Esophagus squamous epithelium (tissue), 5 donors: ENCODE data around the gene HS6ST1. TPM values are rescaled to one million over a fixed set of nuclear protein-coding genes. Genes with fewer than 3 reads are reported as not detected.

Source experiments
- DNase-seq: peaks from one replicate; lab custom pipeline; 2025; lab: John Stamatoyannopoulos, UW
- H3K27ac ChIP-seq, 4 donors: fragments of 200-600 bp; sonication (generic); one replicate each; pipeline ENCODE4 v1.5.1; 2016 to 2019; ENCODE audit warnings: mild to moderate bottlenecking in 1 of 4
- H3K27me3 ChIP-seq, 4 donors: fragments of 200-600 bp; sonication (generic); 1 replicate in 3 of 4; 2 replicates in 1 of 4; pipeline versions ENCODE4 v1.5.1 to v1.6.0; 2017 to 2021; ENCODE audit warnings: antibody characterized with exemption in 1 of 4
- H3K36me3 ChIP-seq, 3 donors: fragments of 200-600 bp; sonication (generic); one replicate each; pipeline ENCODE4 v1.5.1; 2016 to 2019
- H3K4me1 ChIP-seq, 3 donors: fragments of 200-600 bp; sonication (generic); one replicate each; pipeline ENCODE4 v1.5.1; 2017 to 2019
- H3K4me3 ChIP-seq, 4 donors: fragments of 200-600 bp; sonication (generic); 1 replicate in 3 of 4; 2 replicates in 1 of 4; pipeline ENCODE4 v1.5.1; 2016 to 2019; ENCODE audit warnings: mild to moderate bottlenecking in 2 of 4, moderate library complexity in 1 of 4
- H3K9me3 ChIP-seq, 3 donors: fragments of 200-600 bp; sonication (generic); one replicate each; pipeline ENCODE4 v1.5.1; 2016 to 2019
- POLR2A ChIP-seq, 4 donors: fragments of 450-650 bp; IDR thresholded peaks; one replicate each; pipeline ENCODE4 v1.6.1; 2017; ENCODE audit warnings: antibody characterized with exemption in 4 of 4, mild to moderate bottlenecking in 4 of 4, moderate library complexity in 3 of 4
- WGBS, 2 donors: methylation state at CpG; one replicate each; pipeline ENCODE4 v1.1.5; 2018; 5-methylcytosine and 5-hydroxymethylcytosine counted together
- intact Hi-C: fragments of 100-400 bp; cut with DNase I; formaldehyde crosslinking; loops from one replicate; pipeline ENCODE4 v1.15.0; 2022
- total RNA-seq, 4 donors: library from RNA; depleted of rRNA; stranded (reverse); fragments of >200 nt; gene quantifications; one replicate each; pipeline ENCODE4 v1.1.0, GENCODE V29; 2016
- TF ChIP-seq, protein P1 (sequence below), 6 experiments: fragments of 450-650 bp in 4 of 6; fragments of 200-600 bp in 2 of 6; sonication (generic) in 2 of 6; IDR thresholded peaks; one replicate each; pipeline ENCODE4 v1.5.1; 2016 to 2019; ENCODE audit warnings: antibody characterized with exemption in 6 of 6, mild to moderate bottlenecking in 4 of 6, moderate library complexity in 4 of 6
- donor health status: DM: yes; HTN: yes; CAD: no.

The HS6ST1 gene
- total RNA-seq, 4 donors from 2014 or later = 44.7 to 73.8 (median 56.8) TPM

DNA sequence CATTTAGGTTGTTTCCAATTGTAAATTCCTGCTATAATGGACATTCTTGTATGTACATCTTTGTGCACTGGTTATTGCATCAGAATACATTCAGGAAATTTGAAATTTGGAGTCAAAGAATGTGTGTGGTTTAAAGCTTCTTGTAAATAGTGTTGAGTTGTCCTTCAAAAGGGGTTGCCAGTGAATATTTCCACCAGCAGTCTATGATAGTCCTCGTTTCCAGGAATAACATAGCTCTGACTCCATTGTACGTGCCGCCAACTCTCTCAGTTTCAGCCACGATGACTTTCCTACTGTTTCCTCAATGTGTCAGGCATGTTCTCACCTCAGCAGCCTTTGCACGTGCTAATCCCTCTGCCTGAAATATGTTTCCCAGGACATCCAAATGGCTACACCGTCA is 10.9 kb upstream of the HS6ST1 start:
- Histone ChIP-seq H3K9me3 (peaks cover 0 to 15% (median 10%) of the 10 kb centered on the region in 3 donors), H3K4me3 (no peak overlapping the region), H3K27me3 (no peaks in the 10 kb centered on the region), H3K36me3 (no peaks in the 10 kb centered on the region), H3K4me1 (peaks cover 4 to 19% (median 9%) of the 10 kb centered on the region in 3 donors), H3K27ac (no peak overlapping the region)
- TF ChIP-seq, protein P1, sequence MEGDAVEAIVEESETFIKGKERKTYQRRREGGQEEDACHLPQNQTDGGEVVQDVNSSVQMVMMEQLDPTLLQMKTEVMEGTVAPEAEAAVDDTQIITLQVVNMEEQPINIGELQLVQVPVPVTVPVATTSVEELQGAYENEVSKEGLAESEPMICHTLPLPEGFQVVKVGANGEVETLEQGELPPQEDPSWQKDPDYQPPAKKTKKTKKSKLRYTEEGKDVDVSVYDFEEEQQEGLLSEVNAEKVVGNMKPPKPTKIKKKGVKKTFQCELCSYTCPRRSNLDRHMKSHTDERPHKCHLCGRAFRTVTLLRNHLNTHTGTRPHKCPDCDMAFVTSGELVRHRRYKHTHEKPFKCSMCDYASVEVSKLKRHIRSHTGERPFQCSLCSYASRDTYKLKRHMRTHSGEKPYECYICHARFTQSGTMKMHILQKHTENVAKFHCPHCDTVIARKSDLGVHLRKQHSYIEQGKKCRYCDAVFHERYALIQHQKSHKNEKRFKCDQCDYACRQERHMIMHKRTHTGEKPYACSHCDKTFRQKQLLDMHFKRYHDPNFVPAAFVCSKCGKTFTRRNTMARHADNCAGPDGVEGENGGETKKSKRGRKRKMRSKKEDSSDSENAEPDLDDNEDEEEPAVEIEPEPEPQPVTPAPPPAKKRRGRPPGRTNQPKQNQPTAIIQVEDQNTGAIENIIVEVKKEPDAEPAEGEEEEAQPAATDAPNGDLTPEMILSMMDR (IDR thresholded peaks at IDR 0.05) = no peak
- no peak for TF ChIP-seq POLR2A (IDR thresholded peaks at IDR 0.05)
- 86 to 88% methylated on average over 6 of the region's 6 CpGs for WGBS, 2 donors
- intact Hi-C loops = loop anchor here (10.0 kb wide), 1 partner anchor 415 kb away; no protein-coding TSS in a partner anchor
- no peak for DNase-seq

GRCh38 chr2:128327180-128327964 is 8.7 kb upstream of the HS6ST1 start:
- Histone ChIP-seq H3K4me1 (peaks cover 11 to 38% (median 13%) of the 10 kb centered on the region in 3 donors), H3K4me3 (no peak overlapping the region), H3K27ac (no peak overlapping the region), H3K27me3 (no peaks in the 10 kb centered on the region), H3K9me3 (peaks cover 0 to 10% (median 6%) of the 10 kb centered on the region in 3 donors), H3K36me3 (no peaks in the 10 kb centered on the region)
- 85 to 92% methylated on average over 9 of the region's 11 CpGs for WGBS, 2 donors
- DNase-seq = no peak
- intact Hi-C loops = loop anchor here (10.0 kb wide), 1 partner anchor 417 kb away; no protein-coding TSS in a partner anchor
- TF ChIP-seq, protein P1 (IDR thresholded peaks at IDR 0.05) = no peak
- TF ChIP-seq POLR2A (IDR thresholded peaks at IDR 0.05) = no peak

GRCh38 chr2:128326346-128326745 is 7.7 kb upstream of the HS6ST1 start:
- Histone ChIP-seq H3K4me3 (no peak overlapping the region), H3K27me3 (no peaks in the 10 kb centered on the region), H3K4me1 (peaks cover 15 to 46% (median 15%) of the 10 kb centered on the region in 3 donors), H3K27ac (peak overlapping the region in 2 of 4 donors; percentile 18 to 19), H3K36me3 (no peaks in the 10 kb centered on the region), H3K9me3 (no peaks in the 10 kb centered on the region)
- intact Hi-C loops = loop anchor here (10.0 kb wide), 1 partner anchor 418 kb away; no protein-coding TSS in a partner anchor
- TF ChIP-seq, protein P1 (IDR thresholded peaks at IDR 0.05) = no peak
- TF ChIP-seq POLR2A (IDR thresholded peaks at IDR 0.05) = no peak
- no peak for DNase-seq
- 73% methylated on average over 4 of the region's 4 CpGs for WGBS, 2 donors

DNA sequence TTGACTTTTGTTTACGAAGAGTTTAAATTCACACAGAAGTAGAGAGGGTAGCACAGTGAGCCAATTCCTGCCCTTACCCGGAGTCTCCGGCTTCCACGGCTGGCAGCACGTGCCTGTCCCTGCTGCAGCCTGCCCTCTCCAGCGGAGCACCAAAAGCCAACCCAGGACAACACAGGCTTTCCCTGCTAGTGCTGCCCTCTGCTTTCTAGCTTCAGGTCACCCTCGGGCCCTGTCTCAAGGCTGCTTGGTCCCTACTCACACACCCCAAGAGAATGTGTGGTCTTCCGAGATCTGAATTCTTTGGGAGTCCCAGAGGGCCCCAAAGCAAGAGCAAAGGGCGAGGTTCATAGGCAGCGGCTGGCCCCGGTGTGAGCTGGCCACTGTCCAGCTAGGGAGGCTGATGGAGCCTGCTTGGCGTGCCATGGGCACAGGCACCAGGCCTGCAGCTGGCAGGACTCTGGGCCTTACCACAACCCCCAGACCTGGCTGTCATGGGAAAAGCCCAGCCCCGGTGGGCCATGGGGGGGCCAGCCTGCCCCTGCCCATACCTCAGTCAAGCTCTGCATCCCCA is 7.0 kb upstream of the HS6ST1 start:
- H3K4me3 ChIP-seq = no peak overlapping the region
- DNase-seq = no peak
- WGBS, 2 donors = 30 to 31% methylated on average over 7 to 12 of the region's 13 CpGs
- H3K27ac ChIP-seq = peak overlapping the region in 3 of 4 donors; percentile 17 to 19 (median 18)
- intact Hi-C loops = loop anchor here (10.0 kb wide), 1 partner anchor 419 kb away; no protein-coding TSS in a partner anchor
- H3K4me1 ChIP-seq = peaks cover 15 to 53% (median 15%) of the 10 kb centered on the region in 3 donors
- H3K36me3 ChIP-seq = no peaks in the 10 kb centered on the region
- no peaks in the 10 kb centered on the region for H3K27me3 ChIP-seq
- no peaks in the 10 kb centered on the region for H3K9me3 ChIP-seq
- TF ChIP-seq, protein P1 (IDR thresholded peaks at IDR 0.05) = no peak
- no peak for TF ChIP-seq POLR2A (IDR thresholded peaks at IDR 0.05)
